Left lobe of liver (tissue), 2 donors: ENCODE results near the gene STARD10. TPM values are rescaled to one million over a fixed set of nuclear protein-coding genes. Genes with fewer than 3 reads are reported as not detected.
A peak's percentile ranks its signal among the peaks of the same experiment; 100 is the strongest.

Experiments used
- ATAC-seq: fragments of 200-7000 bp; cut with Tn5 transposase; one replicate; pipeline ENCODE4 v1.9.1; 2020; ENCODE audit warnings: mild to moderate bottlenecking, moderate library complexity
- DNase-seq: peaks from one replicate; pipeline ENCODE4 v3.0.0-alpha.2; 2020; ENCODE audit warnings: low spot score
- total RNA-seq: library from RNA; stranded (reverse); gene quantifications from one replicate; pipeline ENCODE4 v1.2.1, GENCODE V29; 2021
- donor health status: DM: no; HTN: no; CAD: no; lungs with moderate emphysema.
- donor health status: DM: no; HTN: yes; CAD: no.

STARD10 gene
- total RNA-seq, 1 donor from 2014 or later: 493 TPM

- DNase-seq (no peak), ATAC-seq (no peak)
These were observed 58.3 kb downstream of the STARD10 start for GRCh38 chr11:72735495-72736027.

- ATAC-seq (no peak), DNase-seq (no peak)
These were observed 61.5 kb downstream of the STARD10 start for GRCh38 chr11:72732329-72732728.

- no peak for DNase-seq
- no peak for ATAC-seq
These were observed 63.1 kb downstream of the STARD10 start for GRCh38 chr11:72730737-72731136.

GRCh38 chr11:72730243-72730642 lies 63.6 kb downstream of the STARD10 start:
- ATAC-seq: no peak
- no peak for DNase-seq

- DNase-seq (no peak), ATAC-seq (no peak)
These were observed 66.3 kb downstream of the STARD10 start for GRCh38 chr11:72727521-72727920.

- ATAC-seq (no peak), DNase-seq (no peak)
These were observed 67.3 kb downstream of the STARD10 start for GRCh38 chr11:72726266-72727220.

GRCh38 chr11:72725724-72726028 lies 68.2 kb downstream of the STARD10 start:
- ATAC-seq: no peak
- DNase-seq: no peak

GRCh38 chr11:72724851-72725723 lies 68.8 kb downstream of the STARD10 start:
- ATAC-seq (peak; percentile 45), DNase-seq (peak; percentile 72)

- no peak for ATAC-seq
- no peak for DNase-seq
These were observed 69.8 kb downstream of the STARD10 start for GRCh38 chr11:72724021-72724551.

GRCh38 chr11:72723508-72723907 lies 70.3 kb downstream of the STARD10 start:
- no peak for ATAC-seq
- no peak for DNase-seq

GRCh38 chr11:72722050-72722748 lies 71.6 kb downstream of the STARD10 start:
- ATAC-seq: peak; percentile 81
- peak; percentile 92 for DNase-seq

- DNase-seq: no peak
- peak; percentile 59 for ATAC-seq
These were observed 72.2 kb downstream of the STARD10 start for GRCh38 chr11:72721689-72722049.

- DNase-seq (no peak), ATAC-seq (no peak)
These were observed 72.6 kb downstream of the STARD10 start for GRCh38 chr11:72721276-72721675.

GRCh38 chr11:72720784-72721183 lies 73.1 kb downstream of the STARD10 start:
- peak; percentile 0 for ATAC-seq

GRCh38 chr11:72720047-72720446 lies 73.8 kb downstream of the STARD10 start:
- DNase-seq: no peak
- ATAC-seq: no peak

More at GRCh38 chr11:72720784-72721183, 73.1 kb downstream of the STARD10 start:
- DNase-seq: no peak

GRCh38 chr11:72719551-72719950 lies 74.3 kb downstream of the STARD10 start:
- ATAC-seq: no peak
- DNase-seq: no peak

- peak; percentile 31 for ATAC-seq
- peak; percentile 67 for DNase-seq
These were observed 74.7 kb downstream of the STARD10 start for GRCh38 chr11:72719144-72719543.

- ATAC-seq: no peak
- DNase-seq: no peak
These were observed 75.7 kb downstream of the STARD10 start for GRCh38 chr11:72718101-72718501.

- ATAC-seq (no peak), DNase-seq (no peak)
These were observed 76.9 kb downstream of the STARD10 start for GRCh38 chr11:72716788-72717435.

GRCh38 chr11:72716290-72716689 lies 77.6 kb downstream of the STARD10 start:
- no peak for DNase-seq
- ATAC-seq: no peak
